C4-2B (cell line): ENCODE data around the gene CFI.

Source experiments
- ZFX ChIP-seq: fragments of 450-650 bp; IDR thresholded peaks from 2 replicates; pipeline ENCODE4 v1.6.1; 2017
- TF ChIP-seq, protein P1 (sequence below): fragments of 450-650 bp; conservative IDR thresholded peaks from 2 replicates; pipeline ENCODE4 v1.5.1; 2017; ENCODE audit warnings: mild to moderate bottlenecking

DNA sequence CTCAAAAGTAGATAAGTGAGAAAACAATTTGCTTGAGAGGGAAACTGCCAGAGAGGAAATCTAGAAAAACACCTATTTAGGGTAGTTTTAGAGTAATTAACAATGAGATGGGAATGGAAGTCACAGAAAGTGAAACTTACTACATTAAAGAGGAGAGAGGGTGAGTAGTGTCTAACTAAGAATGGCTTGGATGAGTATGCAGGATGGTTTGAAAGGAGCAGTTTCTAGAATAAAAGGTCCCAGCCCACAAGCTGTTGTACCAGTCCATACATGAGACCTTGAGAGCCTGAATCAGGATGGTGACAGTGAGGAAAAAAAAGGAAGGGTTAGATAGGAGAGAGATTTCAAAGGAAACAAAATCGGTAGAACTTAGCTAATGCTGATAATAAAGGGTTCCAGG lies 15.1 kb upstream of the CFI start:
- no peak for TF ChIP-seq ZFX
- TF ChIP-seq, protein P1, sequence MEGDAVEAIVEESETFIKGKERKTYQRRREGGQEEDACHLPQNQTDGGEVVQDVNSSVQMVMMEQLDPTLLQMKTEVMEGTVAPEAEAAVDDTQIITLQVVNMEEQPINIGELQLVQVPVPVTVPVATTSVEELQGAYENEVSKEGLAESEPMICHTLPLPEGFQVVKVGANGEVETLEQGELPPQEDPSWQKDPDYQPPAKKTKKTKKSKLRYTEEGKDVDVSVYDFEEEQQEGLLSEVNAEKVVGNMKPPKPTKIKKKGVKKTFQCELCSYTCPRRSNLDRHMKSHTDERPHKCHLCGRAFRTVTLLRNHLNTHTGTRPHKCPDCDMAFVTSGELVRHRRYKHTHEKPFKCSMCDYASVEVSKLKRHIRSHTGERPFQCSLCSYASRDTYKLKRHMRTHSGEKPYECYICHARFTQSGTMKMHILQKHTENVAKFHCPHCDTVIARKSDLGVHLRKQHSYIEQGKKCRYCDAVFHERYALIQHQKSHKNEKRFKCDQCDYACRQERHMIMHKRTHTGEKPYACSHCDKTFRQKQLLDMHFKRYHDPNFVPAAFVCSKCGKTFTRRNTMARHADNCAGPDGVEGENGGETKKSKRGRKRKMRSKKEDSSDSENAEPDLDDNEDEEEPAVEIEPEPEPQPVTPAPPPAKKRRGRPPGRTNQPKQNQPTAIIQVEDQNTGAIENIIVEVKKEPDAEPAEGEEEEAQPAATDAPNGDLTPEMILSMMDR, result no peak
